ENCODE results near the gene GRIA4. TPM values are rescaled to one million over a fixed set of nuclear protein-coding genes. Genes with fewer than 3 reads are reported as not detected.

GRIA4 gene
- total and polyA plus RNA-seq, 7 donors: 0.23 to 6.6 (median 1.9) TPM

GRCh38 chr11:105960252-105961245 lies 350.7 kb downstream of the GRIA4 start:
- Histone ChIP-seq H3K4me1 (no peaks in the 10 kb centered on the region), H3K27me3 (no peaks in the 10 kb centered on the region), H3K36me3 (no peaks in the 10 kb centered on the region), H3K9me3 (no peaks in the 10 kb centered on the region), H3K27ac (no peak overlapping the region), H3K4me3 (no peak overlapping the region)
- intact Hi-C loops (cut with DNase I): no loop called here
- TF ChIP-seq POLR2AphosphoS5 (IDR thresholded peaks at IDR 0.05) (no peak), POLR2A (IDR thresholded peaks at IDR 0.05) (no peak), CTCF (IDR thresholded peaks at IDR 0.05) (no peak), EP300 (IDR thresholded peaks at IDR 0.05) (no peak)
- no peak for DNase-seq
- WGBS, 2 donors: 85 to 87% methylated on average over 22 of the region's 22 CpGs

- Histone ChIP-seq H3K9me3 (no peaks in the 10 kb centered on the region), H3K4me1 (no peaks in the 10 kb centered on the region), H3K4me3 (no peak overlapping the region), H3K36me3 (no peaks in the 10 kb centered on the region), H3K27me3 (no peaks in the 10 kb centered on the region), H3K27ac (no peak overlapping the region)
- TF ChIP-seq POLR2AphosphoS5 (IDR thresholded peaks at IDR 0.05) (no peak), POLR2A (IDR thresholded peaks at IDR 0.05) (no peak), EP300 (IDR thresholded peaks at IDR 0.05) (no peak), CTCF (IDR thresholded peaks at IDR 0.05) (no peak)
- WGBS, 2 donors: 51 to 76% methylated on average over 3 of the region's 3 CpGs
- DNase-seq: no peak
- intact Hi-C loops (cut with DNase I): no loop called here
Observed at GRCh38 chr11:105968021-105968697, 358.3 kb downstream of the GRIA4 start.

GRCh38 chr11:105969756-105970155 lies 359.9 kb downstream of the GRIA4 start:
- Histone ChIP-seq H3K36me3 (no peaks in the 10 kb centered on the region), H3K27me3 (no peaks in the 10 kb centered on the region), H3K4me1 (no peaks in the 10 kb centered on the region), H3K27ac (no peak overlapping the region), H3K4me3 (no peak overlapping the region), H3K9me3 (no peaks in the 10 kb centered on the region)
- intact Hi-C loops (cut with DNase I): no loop called here
- no peak for DNase-seq
- 62 to 70% methylated on average over 1 of the region's 1 CpG for WGBS, 2 donors
- no peak for TF ChIP-seq EP300 (IDR thresholded peaks at IDR 0.05)
- TF ChIP-seq POLR2A (IDR thresholded peaks at IDR 0.05): no peak
- TF ChIP-seq POLR2AphosphoS5 (IDR thresholded peaks at IDR 0.05): no peak
- TF ChIP-seq CTCF (IDR thresholded peaks at IDR 0.05): no peak

- Histone ChIP-seq H3K36me3 (no peaks in the 10 kb centered on the region), H3K9me3 (no peaks in the 10 kb centered on the region), H3K27me3 (no peaks in the 10 kb centered on the region), H3K4me3 (no peak overlapping the region), H3K4me1 (no peaks in the 10 kb centered on the region), H3K27ac (no peak overlapping the region)
- DNase-seq: no peak
- TF ChIP-seq CTCF (IDR thresholded peaks at IDR 0.05): no peak
- 68 to 82% methylated on average over 1 of the region's 1 CpG for WGBS, 2 donors
- intact Hi-C loops (cut with DNase I): no loop called here
Observed at GRCh38 chr11:105975128-105975527, 365.3 kb downstream of the GRIA4 start.

All from sigmoid colon (tissue), 7 donors.